ENCODE measurements around the gene FBF1.
"Not testable (repeated sequence)": the region's sequence is repeated elsewhere in the genome, so short reads cannot be mapped to it uniquely, and the experiment has no call there.

Gene FBF1

GRCh38 chr17:75940727-75941441, at the start of gene FBF1:
FBF1 (minus strand) TSS chr17:75941042; CDS start chr17:75938149, 2,893 bp downstream.
- DNase-seq = peak; percentile 92

GRCh38 chr17:75987041-75987440, 46.2 kb upstream of the FBF1 start:
- DNase-seq = no peak

- no peak for DNase-seq
These were observed 45.1 kb upstream of the FBF1 start for GRCh38 chr17:75985986-75986385.

- no peak for DNase-seq
These were observed 42.8 kb upstream of the FBF1 start for GRCh38 chr17:75983501-75984181.

- DNase-seq = no peak
These were observed 40.3 kb upstream of the FBF1 start for GRCh38 chr17:75981019-75981615.

- DNase-seq = no peak
These were observed 39.6 kb upstream of the FBF1 start for GRCh38 chr17:75980188-75981018.

GRCh38 chr17:75979705-75980187, 38.9 kb upstream of the FBF1 start:
- DNase-seq = no peak

GRCh38 chr17:75978938-75979704, 38.3 kb upstream of the FBF1 start, which contains the start of the genes ACOX1 and TEN1:
ACOX1 (minus strand) TSS chr17:75979166; CDS start chr17:75979073, 93 bp downstream.
TEN1 (plus strand) TSS chr17:75979240; CDS start chr17:75986193, 6,953 bp downstream.
- peak; percentile 97 for DNase-seq

- no peak for DNase-seq
These were observed 35.5 kb upstream of the FBF1 start for GRCh38 chr17:75976175-75976848.

- no peak for DNase-seq
These were observed 34.9 kb upstream of the FBF1 start for GRCh38 chr17:75975757-75976174.

- not testable (repeated sequence) for DNase-seq
These were observed 34.3 kb upstream of the FBF1 start for GRCh38 chr17:75975187-75975586.

- DNase-seq = no peak
These were observed 29.8 kb upstream of the FBF1 start for GRCh38 chr17:75970626-75971025.

- DNase-seq = no peak
These were observed 29.2 kb upstream of the FBF1 start for GRCh38 chr17:75970011-75970523.

GRCh38 chr17:75969044-75969443, 28.2 kb upstream of the FBF1 start:
- not testable (repeated sequence) for DNase-seq

- no peak for DNase-seq
These were observed 24.6 kb upstream of the FBF1 start for GRCh38 chr17:75965468-75965867.

GRCh38 chr17:75959839-75960511, 19.1 kb upstream of the FBF1 start:
- DNase-seq = no peak

GRCh38 chr17:75959051-75959838, 18.4 kb upstream of the FBF1 start:
- DNase-seq = no peak

GRCh38 chr17:75950855-75951554, 10.2 kb upstream of the FBF1 start:
- DNase-seq = no peak

GRCh38 chr17:75950421-75950820, 9.6 kb upstream of the FBF1 start:
- no peak for DNase-seq

All from activated T-cell treated with anti-CD3 and anti-CD28 coated beads, Interleukin-2, amount 50 U/mL, for 48 hours (primary cell).